Pancreas (tissue), 10 donors: ENCODE data around the gene MED4. TPM values are rescaled to one million over a fixed set of nuclear protein-coding genes. Genes with fewer than 3 reads are reported as not detected.

Experiments
- ATAC-seq, 4 donors: fragments of 200-7000 bp; cut with Tn5 transposase; one replicate each; pipeline versions ENCODE4 v1.8.0 to v1.9.1; 2020; ENCODE audit warnings: mild to moderate bottlenecking in 4 of 4, moderate library complexity in 4 of 4
- DNase-seq, 6 donors: peaks; one replicate each; pipeline ENCODE4 v3.0.0-alpha.2; 2020
- FAIRE-seq: peaks from 2 replicates; lab custom pipeline; 2012; peaks lifted over from hg19 to GRCh38; lab: Jason Lieb, UNC
- H3K27ac ChIP-seq, 4 donors: fragments of 200-600 bp; sonication (generic); 1 replicate in 3 of 4; 2 replicates in 1 of 4; pipeline versions ENCODE4 v1.5.0 to v1.8.0; 2020
- H3K27me3 ChIP-seq, 4 donors: fragments of 200-600 bp; one replicate each; pipeline ENCODE4 v1.8.0; 2021
- H3K36me3 ChIP-seq, 3 donors: fragments of 200-600 bp; sonication (generic) in 1 of 3; one replicate each; pipeline versions ENCODE4 v1.5.0 to v1.8.0; 2020 to 2021
- H3K4me1 ChIP-seq, 3 donors: fragments of 200-600 bp; one replicate each; pipeline ENCODE4 v1.8.0; 2021
- H3K4me3 ChIP-seq, 4 donors: fragments of 200-600 bp; sonication (generic) in 2 of 4; one replicate each; pipeline versions ENCODE4 v1.5.0 to v1.8.0; 2020 to 2021
- H3K9me3 ChIP-seq, 4 donors: fragments of 200-600 bp; one replicate each; pipeline ENCODE4 v1.8.0; 2021
- CTCF ChIP-seq, 4 donors: fragments of 200-600 bp; sonication (generic) in 3 of 4; IDR thresholded peaks; one replicate each; pipeline versions ENCODE4 v1.5.0 to v1.8.0; 2021; ENCODE audit warnings: antibody characterized with exemption in 4 of 4
- WGBS, 2 donors: extraction: QIAGEN DNeasy Blood & Tissue Kit; methylation state at CpG; one replicate each; pipeline ENCODE4 v1.1.7; 2013; 5-methylcytosine and 5-hydroxymethylcytosine counted together
- intact Hi-C, 3 donors: fragments of 100-400 bp; cut with DNase I; formaldehyde crosslinking; loops; one replicate each; pipeline versions ENCODE4 v1.11.1 to v1.14.2; 2022
- polyA plus RNA-seq, 2 donors: library from polyadenylated mRNA; stranded (reverse); fragments of 200-250 nt; gene quantifications; one replicate each; pipeline ENCODE4 v1.2.3, GENCODE V29; 2013
- total RNA-seq, 6 donors: library from RNA; stranded (reverse); fragmentation: NEBNext Ultra II Directional in 4 of 6; extraction: Animal tissue kit (Norgen Biotek cat#: 25700) in 4 of 6; gene quantifications; one replicate each; pipeline versions ENCODE4 v1.2.1 to v1.2.4, GENCODE V29; 2021 to 2023
- donor health status: healthy with polysubstance abuse.
- donor health status: DM: no; HTN: no; CAD: no; lungs with moderate emphysema.
- donor health status: DM: no; HTN: no; CAD: no.
- donor health status: control.
- donor health status: control.
- donor health status: Bipolar disorder and iron deficiency.
- donor health status: DM: yes; HTN: yes; CAD: no.
- donor health status: DM: no; HTN: no; CAD: no.
- donor health status: DM: no; HTN: no; CAD: no.
- donor health status: DM: yes; HTN: yes; CAD: no.

Gene MED4
- total and polyA plus RNA-seq, 8 donors: 12.0 to 34.9 (median 16.4) TPM

DNA sequence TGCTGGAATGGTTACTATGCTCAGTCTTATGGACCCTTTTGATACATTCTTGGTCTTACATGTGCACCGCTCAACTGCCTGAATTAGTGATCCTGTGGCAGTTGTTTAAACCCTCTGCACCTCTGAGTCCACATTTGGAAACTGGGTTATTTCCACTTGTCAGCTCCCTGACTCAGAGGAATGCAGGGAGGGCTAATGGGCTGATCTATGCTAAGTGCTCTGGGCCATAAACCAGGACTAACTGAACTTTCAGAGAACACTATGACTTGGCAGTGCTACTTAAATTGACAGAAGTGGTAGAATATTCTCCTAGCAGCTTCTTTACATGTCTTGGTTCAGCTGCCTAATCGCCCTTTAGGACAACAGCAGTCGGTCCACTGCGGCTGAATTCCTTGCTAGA, 26.8 kb upstream of the MED4 start:
- ATAC-seq (no peak), FAIRE-seq (no peak), DNase-seq (no peak)
- H3K9me3 ChIP-seq: no peaks in the 10 kb centered on the region
- H3K4me1 ChIP-seq: no peaks in the 10 kb centered on the region
- no peak for TF ChIP-seq CTCF (IDR thresholded peaks at IDR 0.05)
- no peaks in the 10 kb centered on the region for H3K27me3 ChIP-seq
- 88% methylated on average over 4 of the region's 4 CpGs for WGBS, 2 donors
- H3K36me3 ChIP-seq: no peaks in the 10 kb centered on the region
- H3K4me3 ChIP-seq: no peak overlapping the region
- H3K27ac ChIP-seq: no peak overlapping the region
- intact Hi-C loops: no loop called here

- no peaks in the 10 kb centered on the region for H3K36me3 ChIP-seq
- no peak overlapping the region for H3K27ac ChIP-seq
- H3K4me1 ChIP-seq: no peaks in the 10 kb centered on the region
- no peaks in the 10 kb centered on the region for H3K27me3 ChIP-seq
- no peak overlapping the region for H3K4me3 ChIP-seq
- no peaks in the 10 kb centered on the region for H3K9me3 ChIP-seq
- DNase-seq: no peak
- no peak for ATAC-seq
- FAIRE-seq: no peak
- WGBS, 2 donors: 84 to 89% methylated on average over 3 of the region's 3 CpGs
- no peak for TF ChIP-seq CTCF (IDR thresholded peaks at IDR 0.05)
- intact Hi-C loops: no loop called here
Observed at GRCh38 chr13:48120241-48120640, 25.3 kb upstream of the MED4 start.

DNA sequence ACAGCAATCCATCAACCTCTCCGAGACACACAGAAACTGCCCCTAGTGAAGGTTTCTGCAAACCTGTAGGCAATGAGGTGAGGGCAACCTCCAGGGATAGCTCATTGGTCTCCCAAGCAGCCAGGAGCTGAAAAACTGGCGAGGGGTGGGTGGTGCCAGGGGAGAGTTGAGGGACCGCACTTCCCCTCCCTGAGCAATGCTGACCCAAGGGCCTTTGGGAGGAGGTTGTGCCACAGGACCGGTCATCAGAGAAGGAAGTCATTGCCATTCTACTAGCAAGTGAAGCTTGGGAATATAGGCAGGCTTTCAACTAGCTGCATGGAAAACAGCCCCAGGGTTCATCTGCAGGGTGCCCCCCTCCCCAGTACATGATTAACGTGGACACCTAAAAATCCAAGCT, 23.1 kb upstream of the MED4 start:
- no peak for TF ChIP-seq CTCF (IDR thresholded peaks at IDR 0.05)
- Histone ChIP-seq H3K9me3 (no peaks in the 10 kb centered on the region), H3K27me3 (no peaks in the 10 kb centered on the region), H3K4me1 (no peaks in the 10 kb centered on the region), H3K36me3 (no peaks in the 10 kb centered on the region), H3K27ac (no peak overlapping the region), H3K4me3 (no peak overlapping the region)
- FAIRE-seq: no peak
- intact Hi-C loops: loop anchor here in 1 of 3 donors (10.0 kb wide), 1 partner anchor 467 kb away; no protein-coding TSS in a partner anchor
- ATAC-seq: no peak
- 72 to 79% methylated on average over 5 of the region's 5 CpGs for WGBS, 2 donors
- no peak for DNase-seq

- no peaks in the 10 kb centered on the region for H3K4me1 ChIP-seq
- ATAC-seq (no peak), FAIRE-seq (no peak), DNase-seq (no peak)
- no peaks in the 10 kb centered on the region for H3K27me3 ChIP-seq
- H3K4me3 ChIP-seq: no peak overlapping the region
- no peak for TF ChIP-seq CTCF (IDR thresholded peaks at IDR 0.05)
- intact Hi-C loops: loop anchor here in 1 of 3 donors (10.0 kb wide), 1 partner anchor 468 kb away; no protein-coding TSS in a partner anchor
- no peak overlapping the region for H3K27ac ChIP-seq
- no peaks in the 10 kb centered on the region for H3K9me3 ChIP-seq
- no peaks in the 10 kb centered on the region for H3K36me3 ChIP-seq
- WGBS, 2 donors: 37 to 43% methylated on average over 3 of the region's 3 CpGs
Observed at GRCh38 chr13:48116808-48117207, 21.9 kb upstream of the MED4 start.

- FAIRE-seq (no peak), ATAC-seq (no peak), DNase-seq (no peak)
- TF ChIP-seq CTCF (IDR thresholded peaks at IDR 0.05): no peak
- H3K4me3 ChIP-seq: no peak overlapping the region
- H3K27ac ChIP-seq: no peak overlapping the region
- H3K27me3 ChIP-seq: no peaks in the 10 kb centered on the region
- H3K36me3 ChIP-seq: no peaks in the 10 kb centered on the region
- H3K4me1 ChIP-seq: no peaks in the 10 kb centered on the region
- no peaks in the 10 kb centered on the region for H3K9me3 ChIP-seq
- intact Hi-C loops: loop anchor here in 1 of 3 donors (10.0 kb wide), 1 partner anchor 471 kb away; no protein-coding TSS in a partner anchor
- WGBS, 2 donors: 85 to 97% methylated on average over 1 of the region's 1 CpG
Observed at GRCh38 chr13:48113756-48114130, 18.8 kb upstream of the MED4 start.
